Tibial artery (tissue), 4 donors: Measurements from ENCODE around the gene DDX1.

Experiments
- DNase-seq, 2 donors: peaks; one replicate each; pipeline ENCODE4 v3.0.0-alpha.2; 2019
- H3K27ac ChIP-seq, 2 donors: fragments of 200-600 bp; sonication (generic) in 1 of 2; 1 replicate in 1 of 2; 2 replicates in 1 of 2; pipeline ENCODE4 v1.5.1; 2018 to 2019; ENCODE audit warnings: mild to moderate bottlenecking in 1 of 2
- H3K27me3 ChIP-seq, 2 donors: fragments of 200-600 bp; sonication (generic) in 1 of 2; one replicate each; pipeline versions ENCODE4 v1.5.1 to v1.6.0; 2016 to 2019
- H3K36me3 ChIP-seq, 3 donors: fragments of 200-600 bp; sonication (generic) in 2 of 3; one replicate each; pipeline ENCODE4 v1.5.1; 2016 to 2019; ENCODE audit warnings: mild to moderate bottlenecking in 2 of 3
- H3K4me1 ChIP-seq, 4 donors: fragments of 200-600 bp; sonication (generic) in 2 of 4; 1 replicate in 3 of 4; 2 replicates in 1 of 4; pipeline ENCODE4 v1.5.1; 2016 to 2019
- H3K4me3 ChIP-seq, 2 donors: fragments of 200-600 bp; sonication (generic) in 1 of 2; 1 replicate in 1 of 2; 2 replicates in 1 of 2; pipeline ENCODE4 v1.5.1; 2018 to 2019; ENCODE audit warnings: mild to moderate bottlenecking in 2 of 2
- H3K9me3 ChIP-seq, 3 donors: fragments of 200-600 bp; sonication (generic) in 1 of 3; one replicate each; pipeline ENCODE4 v1.5.1; 2016 to 2019
- CTCF ChIP-seq, 2 experiments: fragments of 200-600 bp in 1 of 2; fragments of 450-650 bp in 1 of 2; IDR thresholded peaks; one replicate each; pipeline ENCODE4 v1.5.1; 2017 to 2019; ENCODE audit warnings: antibody characterized with exemption in 2 of 2, mild to moderate bottlenecking in 1 of 2, moderate library complexity in 1 of 2
- intact Hi-C: fragments of 100-400 bp; cut with DNase I; formaldehyde crosslinking; loops from one replicate; pipeline ENCODE4 v1.15.0; 2023; ENCODE audit warnings: low total_unique reads

The DDX1 gene

GRCh38 chr2:15596350-15596749 is 4.7 kb downstream of the DDX1 start:
- DNase-seq: no peak
- no peak overlapping the region for H3K27ac ChIP-seq
- no peaks in the 10 kb centered on the region for H3K9me3 ChIP-seq
- H3K27me3 ChIP-seq: no peaks in the 10 kb centered on the region
- no peak for TF ChIP-seq CTCF (IDR thresholded peaks at IDR 0.05)
- intact Hi-C loops: no loop called here
- H3K36me3 ChIP-seq: peaks cover 53 to 61% (median 61%) of the 10 kb centered on the region in 3 donors
- peaks cover 0 to 25% (median 20%) of the 10 kb centered on the region in 4 donors for H3K4me1 ChIP-seq
- no peak overlapping the region for H3K4me3 ChIP-seq

GRCh38 chr2:15596968-15597367 is 5.3 kb downstream of the DDX1 start:
- Histone ChIP-seq H3K27ac (no peak overlapping the region), H3K4me1 (peaks cover 0 to 25% (median 20%) of the 10 kb centered on the region in 4 donors), H3K27me3 (no peaks in the 10 kb centered on the region), H3K4me3 (no peak overlapping the region), H3K9me3 (no peaks in the 10 kb centered on the region), H3K36me3 (peaks cover 59 to 68% (median 67%) of the 10 kb centered on the region in 3 donors)
- no peak for DNase-seq
- no peak for TF ChIP-seq CTCF (IDR thresholded peaks at IDR 0.05)
- intact Hi-C loops: no loop called here

- H3K27ac ChIP-seq: no peak overlapping the region
- peaks cover 90 to 97% (median 96%) of the 10 kb centered on the region in 3 donors for H3K36me3 ChIP-seq
- no peaks in the 10 kb centered on the region for H3K4me1 ChIP-seq
- H3K9me3 ChIP-seq: no peaks in the 10 kb centered on the region
- no peak for DNase-seq
- no peak overlapping the region for H3K4me3 ChIP-seq
- no peaks in the 10 kb centered on the region for H3K27me3 ChIP-seq
- no peak for TF ChIP-seq CTCF (IDR thresholded peaks at IDR 0.05)
- intact Hi-C loops: no loop called here
These were observed 8.3 kb downstream of the DDX1 start for GRCh38 chr2:15599994-15600393.

GRCh38 chr2:15601681-15602080 is 10.0 kb downstream of the DDX1 start:
- DNase-seq: no peak

GRCh38 chr2:15602393-15602792 is 10.7 kb downstream of the DDX1 start:
- Histone ChIP-seq H3K27me3 (no peaks in the 10 kb centered on the region), H3K4me1 (no peaks in the 10 kb centered on the region), H3K27ac (no peak overlapping the region), H3K4me3 (no peak overlapping the region), H3K9me3 (no peaks in the 10 kb centered on the region), H3K36me3 (peaks cover 94 to 100% (median 97%) of the 10 kb centered on the region in 3 donors)
- intact Hi-C loops: no loop called here
- TF ChIP-seq CTCF (IDR thresholded peaks at IDR 0.05): no peak
- no peak for DNase-seq

More at GRCh38 chr2:15601681-15602080, 10.0 kb downstream of the DDX1 start:
- Histone ChIP-seq H3K4me1 (no peaks in the 10 kb centered on the region), H3K36me3 (peaks cover 92 to 100% (median 97%) of the 10 kb centered on the region in 3 donors), H3K27ac (no peak overlapping the region), H3K9me3 (no peaks in the 10 kb centered on the region), H3K27me3 (no peaks in the 10 kb centered on the region), H3K4me3 (no peak overlapping the region)
- intact Hi-C loops: no loop called here
- no peak for TF ChIP-seq CTCF (IDR thresholded peaks at IDR 0.05)
